K562 (cell line): Measurements from ENCODE around the gene MEF2B. TPM values are rescaled to one million over a fixed set of nuclear protein-coding genes. Genes with fewer than 3 reads are reported as not detected.
A peak's percentile ranks its signal among the peaks of the same experiment; 100 is the strongest.

Experiments used
- BDP1 ChIP-seq: IDR thresholded peaks from 3 replicates; pipeline ENCODE4 v1.6.1; 2011; ENCODE audit not compliant: insufficient read length, insufficient read depth
- CHD4 ChIP-seq: fragments of 200-600 bp; sonication (generic); IDR thresholded peaks from 3 replicates; pipeline ENCODE4 v1.6.1; 2012; ENCODE audit warnings: low read depth, mild to moderate bottlenecking, mixed read lengths, low read length, inconsistent platforms; ENCODE audit not compliant: insufficient read depth, insufficient replicate concordance, poor library complexity, severe bottlenecking
- CLOCK ChIP-seq: fragments of 250-450 bp; sonication (Bioruptor Pico); IDR thresholded peaks from 2 replicates; pipeline ENCODE4 v1.4.0; 2020; ENCODE audit warnings: mild to moderate bottlenecking, moderate library complexity, borderline replicate concordance
- CTCF ChIP-seq, 3 experiments: IDR thresholded peaks in 2 of 3; conservative IDR thresholded peaks in 1 of 3; 2 replicates each; pipeline ENCODE4 v1.5.1; 2011 to 2012; ENCODE audit warnings: low read length in 3 of 3, mild to moderate bottlenecking in 3 of 3, control low read depth in 2 of 3, improper control_type of control experiment in 1 of 3, inconsistent platforms in 1 of 3, low read depth in 1 of 3, mixed read lengths in 1 of 3, moderate library complexity in 1 of 3; ENCODE audit not compliant: insufficient read depth in 2 of 3
- ESRRA ChIP-seq: fragments of 450-650 bp; IDR thresholded peaks from 2 replicates; pipeline ENCODE4 v1.6.1; 2014; ENCODE audit warnings: low read depth, mild to moderate bottlenecking, moderate library complexity, borderline replicate concordance
- FOSL1 ChIP-seq: fragments of 200-800 bp; sonication (Bioruptor generic); conservative IDR thresholded peaks from 2 replicates; pipeline ENCODE4 v1.6.1; 2016; ENCODE audit warnings: missing genetic modification characterization, missing compliant biosample characterization
- FOXA3 ChIP-seq, 2 experiments: fragments of 450-650 bp in 1 of 2; sonication (generic) in 1 of 2; formaldehyde crosslinking; IDR thresholded peaks in 1 of 2; conservative IDR thresholded peaks in 1 of 2; 2 replicates each; pipeline versions ENCODE4 v1.4.0 to v1.8.0; 2020 to 2022; ENCODE audit warnings: mild to moderate bottlenecking in 2 of 2, missing genetic modification reagents in 1 of 2
- HNRNPLL ChIP-seq: fragments of 200-400 bp; formaldehyde crosslinking; IDR thresholded peaks from 2 replicates; pipeline ENCODE4 v1.6.1; 2017; ENCODE audit warnings: low read length, low read depth, mild to moderate bottlenecking; ENCODE audit not compliant: poor library complexity, severe bottlenecking
- IRF1 ChIP-seq: sonication (generic); formaldehyde crosslinking; IDR thresholded peaks from 2 replicates; pipeline ENCODE4 v1.8.0; 2022; ENCODE audit warnings: missing genetic modification reagents, mild to moderate bottlenecking, borderline replicate concordance
- KHSRP ChIP-seq: fragments of 450-650 bp; IDR thresholded peaks from 2 replicates; pipeline ENCODE4 v1.6.1; 2017
- MYNN ChIP-seq, 2 experiments: sonication (generic); formaldehyde crosslinking in 1 of 2; IDR thresholded peaks; 2 replicates each; pipeline versions ENCODE4 v1.5.0 to v1.6.1; 2016 to 2020; ENCODE audit warnings: antibody characterized with exemption in 1 of 2, missing genetic modification reagents in 1 of 2
- NFATC3 ChIP-seq: fragments of 450-650 bp; IDR thresholded peaks from 2 replicates; pipeline ENCODE4 v1.6.1; 2017; ENCODE audit warnings: mild to moderate bottlenecking
- PRDM10 ChIP-seq: fragments of 450-650 bp; IDR thresholded peaks from 2 replicates; pipeline ENCODE4 v1.6.1; 2018; ENCODE audit not compliant: partially characterized antibody
- TRIM24 ChIP-seq, 2 experiments: fragments of 450-650 bp; IDR thresholded peaks; 2 replicates each; pipeline ENCODE4 v1.6.1; 2016
- TRIM28 ChIP-seq: fragments of 450-650 bp; IDR thresholded peaks from 2 replicates; pipeline ENCODE4 v1.6.1; 2017
- XRCC3 ChIP-seq: fragments of 450-650 bp; IDR thresholded peaks from 2 replicates; pipeline ENCODE4 v1.6.1; 2017; ENCODE audit warnings: mild to moderate bottlenecking, moderate library complexity
- ZNF133 ChIP-seq: fragments of 250-450 bp; sonication (Bioruptor Pico); IDR thresholded peaks from 2 replicates; pipeline ENCODE4 v1.4.0; 2020; ENCODE audit warnings: mild to moderate bottlenecking
- polyA plus RNA-seq, 8 experiments: library from polyadenylated mRNA; depleted of rRNA in 4 of 8; stranded (reverse) in 5 of 8; unstranded in 3 of 8; fragments of >200 nt; fragmentation: Nextera tagmentation in 2 of 8; fragmentation: Illumina TruSeq in 1 of 8; extraction: Ambion mirVana in 2 of 8; extraction: Trizol in 1 of 8; gene quantifications; 2 replicates each; pipeline versions ENCODE4 v1.2.1 to v1.2.3, GENCODE V29; 2011 to 2014; ENCODE audit warnings: inconsistent platforms in 1 of 8, missing spikeins in 1 of 8
- total RNA-seq, 7 experiments: library from RNA; depleted of rRNA in 6 of 7; stranded (reverse); fragments of >200 nt in 6 of 7; fragmentation: Illumina TruSeq in 2 of 7; extraction: Trizol in 2 of 7; gene quantifications; 2 replicates each; pipeline versions ENCODE4 v1.2.1 to v1.2.3, GENCODE V29; 2011 to 2021; ENCODE audit warnings: low replicate concordance in 1 of 7

MEF2B gene
- total and polyA plus RNA-seq, 9 of the 15 experiments (the other 6 are each of a cell fraction or from before 2014, with no cell fraction given), result 0.14 to 1.9 (median 0.71) TPM; not detected in 3

GRCh38 chr19:19171821-19172532 is 1.9 kb upstream of the MEF2B start (continued):
- no peak for TF ChIP-seq CLOCK (CRISPR knock-in tag)
- no peak for TF ChIP-seq PRDM10
- TF ChIP-seq CHD4, result peak; percentile 87
- TF ChIP-seq HNRNPLL, result no peak
- no peak for TF ChIP-seq CTCF (IDR thresholded peaks at IDR 0.05 in 2 of 3, conservative IDR thresholded peaks at IDR 0.05 in 1 of 3; ENCODE audit: insufficient read depth in 2 of 3, low read depth in 1 of 3, low read length in 3 of 3)
- no peak for TF ChIP-seq IRF1 (CRISPR knock-in tag)
- no peak for TF ChIP-seq KHSRP
- TF ChIP-seq TRIM28, result no peak
- no peak for TF ChIP-seq MYNN (IDR thresholded peaks at IDR 0.05)
- no peak for TF ChIP-seq MYNN (CRISPR knock-in tag; IDR thresholded peaks at IDR 0.05)
- no peak for TF ChIP-seq XRCC3
- no peak for TF ChIP-seq ESRRA
- TF ChIP-seq BDP1, result no peak
- no peak for TF ChIP-seq NFATC3
- peak; percentile 34 to 65; a peak in 2 of 4 replicates for TF ChIP-seq TRIM24 (IDR thresholded peaks at IDR 0.05)
- no peak for TF ChIP-seq FOXA3 (CRISPR knock-in tag; conservative IDR thresholded peaks at IDR 0.05 in 1 of 2, IDR thresholded peaks at IDR 0.05 in 1 of 2)
- no peak for TF ChIP-seq FOSL1 (tag)
- no peak for TF ChIP-seq ZNF133
